Thoracic aorta endothelial cell (primary cell): Measurements from ENCODE around the gene C22orf39. TPM values are rescaled to one million over a fixed set of nuclear protein-coding genes. Genes with fewer than 3 reads are reported as not detected.

ENCODE experiments used
- total RNA-seq: library from RNA; depleted of rRNA; stranded (reverse); fragments of >200 nt; gene quantifications from 2 replicates; pipeline ENCODE4 v1.2.3, GENCODE V29; 2012

The C22orf39 gene, protein sequence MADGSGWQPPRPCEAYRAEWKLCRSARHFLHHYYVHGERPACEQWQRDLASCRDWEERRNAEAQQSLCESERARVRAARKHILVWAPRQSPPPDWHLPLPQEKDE
- 16.2 and 17.0 TPM in 2 replicates for total RNA-seq

GRCh38 chr22:19447330-19448075 is at the start of gene C22orf39:
Gene C22orf39, minus strand, starts transcription at chr22:19447711. Its CDS starts 23 bp downstream, at chr22:19447688.

GRCh38 chr22:19479355-19480172 is 32.1 kb upstream of the C22orf39 start, which contains the start of gene CDC45:
Gene CDC45, plus strand, starts transcription at chr22:19479920. Its CDS starts 49 bp downstream, at chr22:19479969.

GRCh38 chr22:19478901-19479354 is 31.4 kb upstream of the C22orf39 start, which contains the start of gene UFD1:
Gene UFD1, minus strand, starts transcription at chr22:19479193. Its CDS starts 108 bp downstream, at chr22:19479085.

GRCh38 chr22:19432133-19432851 is 15.2 kb downstream of the C22orf39 start, which contains the start of gene MRPL40:
Gene MRPL40, plus strand, starts transcription at chr22:19432545. Its CDS starts 10 bp downstream, at chr22:19432555.

DNA sequence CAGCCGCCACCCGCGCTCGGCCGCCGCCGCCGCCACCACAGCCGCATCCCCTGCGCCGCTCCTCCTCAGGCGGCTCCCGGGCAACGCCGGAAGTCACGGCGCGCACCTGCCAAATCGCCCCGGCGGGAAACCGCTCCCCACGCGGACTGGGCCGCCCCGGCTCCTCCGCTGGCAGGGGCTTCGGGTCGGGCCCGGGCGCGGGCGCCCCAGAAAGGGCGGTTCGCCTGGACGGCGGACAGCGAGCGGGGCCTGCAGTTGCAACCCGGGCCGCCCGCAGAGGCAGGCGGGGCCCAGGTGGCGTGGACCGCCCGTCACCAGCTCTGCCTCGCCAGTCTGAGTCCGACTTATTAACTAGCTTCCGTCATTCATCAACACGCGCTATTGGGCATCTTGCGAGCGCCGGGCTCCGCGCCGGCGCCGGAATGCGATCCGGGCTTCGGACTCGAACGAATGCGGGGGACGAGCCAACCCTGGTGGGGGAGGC is 15.8 kb downstream of the C22orf39 start, which contains the start of gene HIRA:
Gene HIRA, minus strand, starts transcription at position 85 of the 484 bp plus-strand sequence. CDS start 257 bp downstream, outside the sequence.

Other genes with a start within 250 kb of the C22orf39 start
- 5.1 and 7.3 TPM in 2 replicates for gene CLTCL1, start 156.0 kb downstream of the C22orf39 start, total RNA-seq
- gene HIRA, start 16.0 kb downstream of the C22orf39 start, total RNA-seq, result 20.7 and 24.7 TPM in 2 replicates
- 39.3 and 41.4 TPM in 2 replicates for gene MRPL40, start 15.2 kb downstream of the C22orf39 start, total RNA-seq
- 112 and 121 TPM in 2 replicates for gene UFD1, start 31.5 kb upstream of the C22orf39 start, total RNA-seq
- 32.7 and 44.6 TPM in 2 replicates for gene CDC45, start 32.2 kb upstream of the C22orf39 start, total RNA-seq
- gene CLDN5, start 76.7 kb upstream of the C22orf39 start, total RNA-seq, result 271 and 542 TPM in 2 replicates